GM04504 (cell line): Measurements from ENCODE around the gene ARVCF.

Experiments
- DNase-seq: peaks from one replicate; pipeline ENCODE4 v3.0.0-alpha.2; 2012; ENCODE audit warnings: low read depth

ARVCF gene

DNA sequence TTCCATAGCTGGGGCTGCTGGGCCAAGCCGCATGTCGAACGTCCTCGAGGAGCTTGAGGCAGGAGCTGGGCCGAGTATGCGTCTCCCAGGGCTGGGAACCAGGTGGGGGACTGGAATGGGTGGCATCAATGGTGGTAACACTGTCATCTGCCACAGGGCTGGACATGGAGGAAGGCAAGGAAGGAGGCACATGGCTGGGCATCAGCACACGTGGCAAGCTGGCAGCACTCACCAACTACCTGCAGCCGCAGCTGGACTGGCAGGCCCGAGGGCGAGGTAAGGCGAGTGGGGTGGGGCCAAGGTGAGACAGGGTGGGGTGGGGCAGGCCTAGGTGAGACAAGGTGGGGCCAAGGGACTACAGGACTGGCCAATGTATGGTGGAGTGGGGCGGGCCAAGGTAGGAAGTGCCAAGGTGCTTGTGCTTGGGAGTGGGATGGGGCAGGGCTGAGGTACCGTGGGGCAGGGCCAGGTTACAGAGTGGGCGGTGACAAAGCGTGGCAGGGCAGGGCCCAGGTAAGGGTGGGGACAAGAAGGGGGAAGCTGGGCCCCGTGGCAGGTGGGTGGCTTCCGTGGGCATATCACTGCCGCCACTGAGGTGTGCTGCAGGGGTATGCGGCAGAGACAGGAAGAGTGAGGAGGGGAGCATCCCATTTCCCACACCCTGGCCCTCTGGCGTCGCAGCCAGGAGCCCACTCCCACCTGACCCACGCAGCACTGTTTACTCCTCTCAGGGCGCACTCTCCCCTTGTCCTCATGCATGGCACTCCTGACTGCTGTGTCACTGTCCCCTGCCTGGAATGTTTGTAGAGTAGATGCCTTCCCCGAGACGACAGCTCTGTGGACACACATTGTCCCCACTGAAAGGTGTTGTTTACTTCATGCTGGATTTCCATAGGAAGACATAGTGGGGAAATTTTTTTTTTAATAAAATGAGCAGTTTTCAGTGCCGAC lies 36.0 kb upstream of the ARVCF start:
- no peak for DNase-seq

DNA sequence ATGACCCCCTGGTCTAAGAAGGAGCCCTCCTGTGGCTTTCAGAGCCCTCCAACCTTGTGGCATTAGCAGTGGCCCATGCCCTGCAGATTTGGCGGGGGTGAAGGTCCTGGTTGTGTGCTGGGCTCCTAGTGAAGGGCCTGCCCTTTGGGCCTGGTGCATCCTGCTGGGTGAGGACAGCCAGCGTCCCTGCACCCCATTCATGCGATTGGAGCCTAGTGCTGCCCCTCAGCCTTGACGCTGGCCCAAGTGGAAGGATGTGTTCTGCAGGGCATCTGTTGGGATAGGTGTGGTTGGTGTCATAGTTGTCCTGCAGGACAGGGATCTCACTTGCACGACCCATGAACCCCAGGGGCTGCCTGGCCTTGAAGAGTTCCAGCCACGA lies 35.3 kb upstream of the ARVCF start:
- DNase-seq, result no peak

DNA sequence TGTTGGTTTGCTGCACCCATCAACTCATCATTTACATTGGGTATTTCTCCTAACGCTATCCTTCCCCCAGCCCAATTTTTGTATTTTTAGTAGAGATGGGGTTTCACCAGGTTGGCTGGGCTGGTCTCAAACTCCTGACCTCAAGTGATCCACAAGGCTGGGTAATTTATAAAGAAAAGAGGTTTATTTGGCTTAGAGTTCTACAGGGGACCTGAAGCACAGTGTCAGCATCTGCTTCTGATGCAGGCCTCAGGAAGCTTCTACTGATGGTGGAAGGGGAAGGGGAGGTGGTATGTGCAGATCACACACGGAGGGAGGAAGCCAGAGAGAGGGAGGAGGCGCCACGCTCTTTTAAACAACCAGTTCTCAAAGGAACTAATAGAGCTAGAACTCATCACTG lies 30.1 kb upstream of the ARVCF start:
- no peak for DNase-seq

DNA sequence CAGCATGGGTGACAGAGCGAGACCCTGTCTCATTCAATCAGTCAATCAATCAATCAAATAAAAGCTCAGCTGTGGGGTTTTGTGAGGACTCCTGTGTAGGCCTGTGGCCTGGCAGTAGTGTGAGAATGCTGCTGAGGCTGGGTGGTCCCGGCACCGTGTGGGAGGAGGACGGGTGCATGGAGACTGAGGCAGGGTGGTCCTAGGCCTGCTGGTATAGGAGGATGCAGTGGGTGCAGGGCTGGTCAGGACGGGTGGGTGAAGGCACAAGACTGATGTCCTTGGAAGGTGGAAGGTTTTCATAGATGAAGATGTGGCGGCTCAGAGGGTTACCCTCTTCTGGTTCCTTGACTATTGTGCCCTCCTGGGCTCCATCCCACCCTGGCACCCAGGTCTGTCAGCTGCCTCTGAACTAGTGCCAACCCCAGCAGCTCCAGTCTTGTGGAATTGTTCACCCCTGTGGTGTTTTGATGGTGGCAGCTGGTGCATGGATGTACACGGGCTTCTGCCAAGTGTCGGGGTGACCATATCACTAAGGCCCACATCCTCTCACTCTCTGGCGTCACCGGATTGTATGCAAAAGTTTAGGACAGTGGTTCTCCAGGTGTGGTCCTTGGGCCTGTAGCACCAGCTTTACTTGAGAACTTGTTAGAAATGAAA lies 28.0 kb upstream of the ARVCF start:
- DNase-seq, result no peak

DNA sequence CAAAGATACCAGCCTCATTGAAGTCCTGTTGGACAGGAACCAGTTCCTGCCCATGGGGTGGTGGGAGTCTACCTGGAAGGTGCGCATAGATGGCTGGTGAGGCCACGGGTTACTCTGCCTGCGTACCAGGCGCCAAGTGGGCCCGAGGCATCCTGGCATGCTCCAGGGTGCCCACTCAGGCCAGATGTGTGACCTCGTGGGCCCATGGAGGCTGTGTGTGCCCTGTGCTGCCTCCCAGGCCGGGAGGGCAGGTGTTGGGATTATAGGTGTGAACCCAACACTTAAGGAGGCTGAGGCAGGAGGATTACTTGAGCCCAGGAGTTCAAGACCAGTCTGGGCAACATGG lies 27.3 kb upstream of the ARVCF start:
- no peak for DNase-seq

DNA sequence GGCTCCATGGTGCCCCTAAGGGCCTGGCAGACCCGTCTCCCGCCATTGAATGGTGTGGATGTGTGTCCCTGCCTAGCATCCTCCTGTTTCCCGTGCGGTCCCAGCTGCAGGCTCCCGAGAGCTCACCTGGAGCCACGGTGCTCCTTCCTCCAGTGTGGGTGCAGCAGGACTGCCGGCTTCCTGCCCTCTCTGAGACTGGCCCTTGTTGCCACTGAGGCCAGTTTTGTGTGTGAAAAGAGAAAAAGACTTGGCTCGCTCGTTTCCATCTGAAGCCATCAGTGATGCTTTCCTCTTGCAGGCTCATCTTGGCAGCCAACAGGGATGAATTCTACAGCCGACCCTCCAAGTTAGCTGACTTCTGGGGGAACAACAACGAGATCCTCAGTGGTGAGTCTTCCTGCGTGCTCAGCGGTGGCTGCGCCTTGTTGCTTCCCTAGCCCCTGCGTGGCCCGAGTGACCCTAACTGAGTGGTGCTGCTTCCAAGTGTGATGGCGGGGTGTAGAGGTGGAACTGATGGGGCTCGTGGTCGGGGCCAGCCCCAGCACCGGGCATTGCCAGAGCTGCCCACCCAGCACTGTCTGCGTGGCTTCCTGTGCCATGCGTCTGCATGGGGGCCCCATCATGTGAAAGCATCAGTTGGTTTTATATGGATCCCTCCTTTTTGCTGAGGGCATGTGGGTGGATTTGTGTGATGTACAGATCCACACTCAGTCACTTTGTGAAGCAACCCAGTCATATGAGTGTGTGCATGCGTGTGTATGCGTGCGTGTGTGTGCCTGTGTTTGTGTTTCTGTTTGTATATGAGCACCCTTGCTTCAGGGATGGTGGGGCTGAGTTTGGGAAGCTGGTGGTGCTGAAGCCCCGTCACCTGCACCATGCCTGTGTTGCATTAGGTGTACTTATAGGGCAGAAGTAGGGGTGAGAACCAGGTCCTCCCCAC lies 26.7 kb upstream of the ARVCF start:
- DNase-seq, result no peak

DNA sequence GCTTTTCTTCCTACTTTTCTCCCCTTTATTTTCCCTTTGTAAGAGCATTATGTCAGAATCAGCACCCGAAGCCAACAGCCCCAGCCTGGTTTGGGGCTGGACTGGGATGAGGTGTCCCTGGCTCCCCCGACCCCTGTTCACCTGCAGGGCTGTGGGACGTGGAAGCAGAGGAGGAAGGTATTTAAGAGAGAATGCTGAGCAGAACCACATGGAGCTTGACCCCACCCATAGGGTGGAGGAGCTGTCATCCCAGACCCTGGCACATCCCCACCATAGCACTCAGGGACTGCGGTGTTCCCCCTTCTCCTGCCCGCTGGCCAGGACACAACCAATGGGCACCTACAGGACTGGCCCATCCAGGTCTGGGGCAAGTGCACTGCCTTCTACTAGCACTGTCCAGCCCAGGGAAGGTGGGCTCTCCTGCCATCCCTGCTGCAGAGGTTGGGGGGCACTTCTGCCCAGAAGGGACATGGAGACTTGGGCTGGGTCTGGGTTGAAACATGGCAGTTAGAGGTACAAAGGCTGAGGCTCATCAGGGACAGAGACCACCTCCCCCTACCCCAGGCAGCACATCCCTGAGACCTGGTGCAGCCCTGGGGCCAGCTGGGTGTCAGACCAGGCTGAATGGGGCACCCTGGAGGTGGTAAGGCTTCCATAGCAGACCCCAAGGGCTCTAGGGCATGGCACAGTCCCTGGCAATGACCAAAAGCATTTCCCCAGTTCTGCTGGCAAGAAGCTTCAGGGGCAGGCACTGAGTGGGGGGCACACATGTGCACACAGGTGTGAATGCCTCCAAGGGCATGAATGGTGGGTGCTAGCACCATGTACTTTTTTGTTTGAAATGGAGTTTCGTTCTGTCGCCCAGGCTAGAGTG lies 23.9 kb upstream of the ARVCF start:
- DNase-seq, result no peak

DNA sequence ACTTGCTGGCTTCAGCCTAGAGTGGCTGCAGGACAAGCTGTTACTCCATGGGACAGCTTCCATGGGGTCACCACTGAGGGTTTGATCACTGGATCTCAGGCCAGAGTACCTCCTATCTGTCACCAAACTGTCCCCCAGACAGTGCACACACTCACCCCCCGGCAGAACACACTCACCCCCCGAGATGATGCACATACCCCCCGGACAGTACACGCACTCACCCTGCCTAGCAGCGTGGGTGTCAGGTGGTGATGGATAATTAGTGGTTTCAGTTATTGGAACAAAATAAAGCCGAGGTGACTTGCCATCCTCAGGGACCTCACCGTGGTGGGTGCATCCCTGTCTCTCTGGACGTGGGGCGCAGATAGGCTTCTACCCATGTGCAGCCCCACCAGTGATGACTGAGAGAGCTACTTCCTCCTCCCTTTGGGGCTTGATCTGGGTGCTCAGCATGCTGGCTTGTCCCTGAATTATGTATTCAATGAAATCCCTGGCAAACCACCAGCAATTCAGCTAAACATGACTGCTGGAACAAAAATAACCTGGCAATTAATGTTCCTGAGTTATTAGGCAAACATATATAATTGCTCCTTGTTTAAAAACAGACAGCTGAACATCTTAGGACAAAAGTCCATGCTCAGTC lies 23.2 kb upstream of the ARVCF start:
- no peak for DNase-seq

DNA sequence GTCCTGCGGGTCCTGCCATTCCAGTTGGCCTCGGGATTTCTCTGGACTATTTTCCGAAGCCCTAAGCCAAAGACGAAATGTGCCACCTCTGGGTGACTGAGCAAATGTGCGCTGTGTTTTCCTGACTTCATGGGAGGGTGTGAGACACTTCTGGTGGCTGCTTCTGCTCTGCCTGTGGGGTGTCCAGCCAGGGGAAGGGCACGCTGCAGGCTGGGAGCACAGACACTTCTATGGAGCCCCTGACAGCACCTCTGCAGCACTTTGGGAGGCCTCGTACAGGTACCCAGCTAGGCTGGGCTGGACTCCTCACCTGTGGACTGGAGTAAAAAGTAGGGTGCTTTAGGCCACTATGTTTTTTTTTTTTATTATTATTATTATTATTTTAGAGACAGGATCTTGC lies 22.0 kb upstream of the ARVCF start:
- DNase-seq, result no peak

DNA sequence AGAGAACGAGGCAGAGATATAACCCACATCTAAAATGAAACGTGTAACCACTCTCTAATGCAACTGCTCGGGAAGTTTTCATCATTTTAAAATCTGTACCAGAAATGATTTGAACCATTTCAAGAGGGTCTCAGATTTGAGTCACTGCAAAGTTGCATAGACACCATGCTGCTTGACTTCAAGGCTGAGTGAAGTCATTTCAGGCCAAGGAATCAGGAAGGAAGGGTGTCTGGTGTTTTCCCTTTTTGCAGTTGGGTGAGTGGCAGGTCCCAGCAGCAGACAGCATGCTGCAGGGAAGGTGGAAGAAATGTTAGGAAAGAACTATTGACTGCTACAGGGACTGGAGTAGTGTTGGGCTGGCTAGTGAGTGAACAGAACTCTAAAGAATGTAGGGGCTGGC lies 20.8 kb upstream of the ARVCF start:
- no peak for DNase-seq

DNA sequence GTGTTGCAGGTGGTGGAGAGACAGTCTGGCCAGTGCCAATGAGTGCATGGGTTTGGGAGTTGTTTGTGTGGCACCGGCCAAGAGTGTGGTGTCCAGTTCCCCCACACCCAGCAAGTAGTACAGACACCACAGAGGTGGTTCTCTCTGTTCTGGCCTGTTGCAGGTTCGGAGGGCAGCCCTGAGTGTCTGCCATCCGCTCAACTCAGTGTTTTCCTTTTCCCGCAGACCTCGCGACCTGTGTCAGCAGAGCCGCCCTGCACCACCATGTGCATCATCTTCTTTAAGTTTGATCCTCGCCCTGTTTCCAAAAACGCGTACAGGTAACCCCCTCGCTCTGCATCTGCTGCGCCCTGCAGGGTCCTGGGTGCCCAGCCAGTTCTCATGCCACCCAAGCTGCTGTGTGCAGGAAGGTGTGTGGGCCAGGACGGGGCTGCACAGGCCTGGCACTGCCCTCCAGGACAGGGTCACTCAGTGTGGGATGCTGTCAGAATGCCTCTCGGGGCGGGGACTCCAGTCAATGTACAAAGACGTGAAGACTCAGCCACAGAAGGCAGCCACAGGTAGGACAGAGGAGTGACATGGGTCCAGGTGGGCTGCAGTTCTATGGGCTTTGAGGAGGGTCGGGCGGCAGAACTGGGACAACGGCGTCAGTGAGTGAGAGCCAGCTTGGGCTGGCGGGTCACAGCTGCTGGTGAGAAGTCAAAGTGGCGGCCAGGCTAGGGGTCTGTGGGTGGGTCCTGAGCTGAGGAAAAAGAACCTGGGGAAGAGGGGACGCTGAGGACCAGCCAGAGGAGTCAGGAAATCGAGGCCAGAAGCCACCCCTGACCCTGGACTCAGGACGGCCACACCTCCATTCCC lies 20.1 kb upstream of the ARVCF start:
- DNase-seq, result no peak

DNA sequence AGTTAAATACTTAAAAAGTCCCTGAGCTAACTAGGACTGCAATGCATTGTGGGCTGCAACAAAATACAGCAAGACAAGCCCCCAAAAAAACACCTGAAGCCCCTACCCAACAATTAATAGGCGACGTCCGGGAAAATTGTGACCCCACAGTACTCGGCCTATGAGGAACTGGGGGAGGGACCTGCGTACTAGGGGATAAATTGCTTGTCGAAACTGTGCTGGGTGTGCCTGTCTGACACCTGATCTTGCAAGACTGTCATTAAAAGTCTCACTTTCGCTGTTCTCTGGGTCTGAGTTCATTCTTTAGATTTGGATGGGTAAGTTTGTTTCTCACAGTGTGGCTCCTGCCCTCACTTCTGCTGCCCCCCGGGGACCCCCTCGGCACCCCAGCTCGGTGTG lies 19.5 kb upstream of the ARVCF start:
- no peak for DNase-seq

DNA sequence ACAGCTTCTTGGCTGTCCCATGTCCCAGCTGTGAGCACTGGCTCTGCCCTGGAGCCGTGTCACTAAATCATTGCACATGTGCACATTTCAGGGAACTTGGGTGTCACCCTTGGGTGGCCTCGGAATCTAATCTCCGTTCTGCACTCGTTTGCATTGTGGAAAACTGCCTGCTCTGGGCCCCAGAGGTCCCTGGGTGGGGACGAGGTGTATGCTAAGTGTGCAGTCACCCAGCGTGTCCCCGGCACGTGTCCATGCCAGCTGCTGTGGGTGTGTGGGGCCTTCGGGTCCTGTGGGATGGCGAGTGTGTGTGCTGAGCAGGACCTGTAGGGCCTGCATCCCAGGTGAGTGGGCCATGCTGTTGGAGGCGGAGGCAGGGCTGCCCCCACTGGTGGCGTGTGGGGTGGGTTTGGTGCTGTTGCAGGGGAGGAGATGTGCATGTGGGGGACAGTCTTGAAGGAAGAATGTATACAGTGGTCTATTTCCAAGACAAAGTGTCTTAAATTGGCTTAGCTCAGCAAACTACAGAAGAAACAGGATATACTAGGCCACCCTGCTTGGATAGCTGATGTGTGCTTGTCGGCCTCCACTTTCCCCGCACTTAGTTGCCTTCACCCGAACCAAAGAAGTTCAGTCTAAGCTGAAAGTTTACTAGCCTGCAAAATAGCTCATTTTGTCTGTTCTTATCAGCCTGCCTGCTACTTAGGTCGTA lies 18.9 kb upstream of the ARVCF start:
- no peak for DNase-seq

DNA sequence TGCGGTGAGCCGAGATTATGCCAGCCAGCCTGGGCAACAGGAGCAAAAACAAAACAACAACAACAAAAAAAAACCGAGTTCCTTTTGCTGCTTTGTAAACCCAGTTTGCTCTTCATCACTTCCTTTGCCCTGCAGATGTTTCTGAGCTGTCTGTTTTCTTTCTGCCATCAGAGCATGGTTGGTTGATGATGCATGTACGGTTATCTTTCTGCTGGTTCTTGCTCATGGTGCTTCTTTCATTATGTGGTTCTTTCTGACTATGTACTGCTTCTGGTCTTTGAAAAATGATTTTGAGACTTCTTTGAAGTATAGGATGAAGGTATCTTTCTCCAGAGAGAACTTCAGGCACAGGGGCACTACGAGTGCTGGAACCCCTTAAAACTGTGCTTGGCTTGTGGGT lies 17.5 kb upstream of the ARVCF start:
- DNase-seq, result no peak

DNA sequence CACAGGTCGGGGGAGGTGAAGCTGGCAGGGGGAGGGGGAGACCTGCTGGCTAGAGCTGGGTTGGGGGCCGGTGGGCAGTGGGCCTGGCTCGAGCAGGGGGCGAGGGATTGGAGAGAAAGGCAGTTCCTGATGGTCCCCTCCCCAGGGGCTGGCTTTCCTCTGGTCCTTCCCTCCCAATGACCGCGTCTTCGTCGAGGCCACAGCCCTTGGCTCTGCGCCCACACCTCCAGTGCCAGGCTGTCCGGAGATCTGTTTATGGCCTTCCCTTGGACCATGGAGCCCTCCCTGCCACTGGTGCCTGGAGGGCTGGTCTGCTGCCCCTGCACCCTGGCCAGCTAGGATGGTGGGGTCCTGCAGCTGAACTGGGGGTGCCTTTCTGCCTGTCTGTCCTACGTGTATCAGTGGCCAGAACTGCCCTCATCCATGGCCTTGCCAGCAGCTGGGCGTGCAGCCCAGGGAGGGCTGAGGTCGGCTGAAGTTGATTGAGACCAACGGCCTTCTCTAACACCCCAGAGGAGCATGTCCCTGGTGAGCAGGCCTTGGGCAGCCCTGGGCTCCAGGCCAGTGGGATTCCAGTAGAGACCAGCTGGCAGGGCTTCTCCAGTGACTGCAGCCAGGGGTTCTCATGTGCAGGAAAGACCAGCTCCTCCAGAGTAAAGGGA lies 16.6 kb upstream of the ARVCF start:
- DNase-seq, result no peak

DNA sequence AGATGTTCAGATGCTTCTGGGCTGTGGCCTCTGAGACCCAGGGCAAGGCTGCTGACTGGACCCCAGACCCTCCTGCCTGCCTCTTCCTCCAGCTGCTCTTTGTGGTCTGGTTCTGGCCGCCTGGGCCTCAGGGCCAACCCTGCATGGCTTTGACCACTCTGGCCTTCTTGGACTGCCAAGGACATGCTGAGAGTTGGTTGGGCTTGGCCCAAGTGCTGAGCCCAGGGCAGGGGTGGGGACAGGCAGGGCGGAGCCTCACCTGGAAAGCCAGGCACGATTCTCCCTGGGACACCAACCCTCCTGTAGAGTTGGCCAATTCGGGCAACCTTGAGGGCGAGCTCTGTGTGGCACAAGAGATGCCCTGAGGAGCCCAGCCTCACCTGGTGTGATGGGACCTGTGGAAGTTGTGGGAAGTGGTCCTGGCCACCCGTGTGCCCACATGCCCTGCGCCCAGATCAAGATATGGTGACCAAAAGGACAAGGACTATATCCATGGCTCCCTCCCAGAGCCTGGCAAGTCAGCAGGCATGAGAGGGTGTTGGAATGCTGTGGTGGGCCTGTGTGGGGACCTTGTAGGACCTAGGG lies 15.9 kb upstream of the ARVCF start:
- no peak for DNase-seq

DNA sequence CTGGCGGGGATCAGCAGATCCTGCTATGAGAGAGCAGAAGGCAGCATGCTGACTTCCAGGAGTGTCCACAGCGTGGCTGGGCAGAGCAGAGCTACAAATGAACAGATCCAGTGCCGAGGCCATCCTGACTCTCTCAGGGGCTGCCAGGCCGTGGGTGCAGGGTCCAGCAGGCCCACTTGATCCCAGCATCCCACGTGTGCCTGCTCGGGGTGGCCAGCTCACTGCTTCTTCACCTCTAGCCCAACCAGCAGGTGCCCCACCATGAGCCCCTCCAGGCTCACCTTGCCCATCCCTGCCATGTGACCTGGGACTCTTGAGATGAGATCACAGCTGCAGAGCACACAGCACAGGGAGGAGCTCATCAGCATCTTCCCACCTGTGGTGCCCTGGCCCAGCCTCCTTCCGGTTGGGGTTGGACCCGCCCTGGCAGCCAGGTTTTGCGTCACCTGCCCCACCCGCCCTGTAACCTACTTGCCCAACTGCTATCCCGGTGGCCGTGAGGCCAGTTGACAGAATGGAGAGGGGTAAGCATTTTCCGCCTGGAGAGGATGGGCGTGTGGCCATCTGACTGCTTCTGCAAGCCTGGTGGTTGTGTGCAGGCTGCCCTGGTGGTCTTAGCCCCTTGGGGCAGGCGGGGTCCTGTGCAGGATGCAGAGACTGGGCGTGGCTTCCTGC lies 15.2 kb upstream of the ARVCF start:
- DNase-seq, result no peak
